Ectodermal cell (in vitro differentiated cells): ENCODE results near the gene DUS2.

Experiments used
- H3K27ac ChIP-seq: 2 replicates; pipeline ENCODE4 v1.7.0; 2013; ENCODE audit warnings: mild to moderate bottlenecking, low read depth, low read length; ENCODE audit not compliant: insufficient read depth, poor library complexity, severe bottlenecking
- H3K27me3 ChIP-seq: 2 replicates; pipeline ENCODE4 v1.7.0; 2013; ENCODE audit warnings: mild to moderate bottlenecking, low read length; ENCODE audit not compliant: insufficient read depth, control insufficient read depth, poor library complexity, severe bottlenecking
- H3K36me3 ChIP-seq: one replicate; pipeline ENCODE4 v1.7.0; 2013; ENCODE audit warnings: low read length; ENCODE audit not compliant: control insufficient read depth, insufficient read depth
- H3K4me1 ChIP-seq: one replicate; pipeline ENCODE4 v1.7.0; 2013; ENCODE audit warnings: low read length; ENCODE audit not compliant: control insufficient read depth, insufficient read depth
- H3K4me3 ChIP-seq: 2 replicates; pipeline ENCODE4 v1.7.0; 2013; ENCODE audit warnings: low read depth, low read length, control low read depth; ENCODE audit not compliant: insufficient read depth
- H3K9me3 ChIP-seq: 2 replicates; pipeline ENCODE4 v1.7.0; 2013; ENCODE audit warnings: mild to moderate bottlenecking, low read length, moderate library complexity; ENCODE audit not compliant: control insufficient read depth
- WGBS, 2 experiments: methylation state at CpG; one replicate each; pipeline ENCODE4 v1.1.7; 2013; ENCODE audit warnings: missing lambda C conversion rate in 2 of 2; 5-methylcytosine and 5-hydroxymethylcytosine counted together

DUS2 gene

DNA sequence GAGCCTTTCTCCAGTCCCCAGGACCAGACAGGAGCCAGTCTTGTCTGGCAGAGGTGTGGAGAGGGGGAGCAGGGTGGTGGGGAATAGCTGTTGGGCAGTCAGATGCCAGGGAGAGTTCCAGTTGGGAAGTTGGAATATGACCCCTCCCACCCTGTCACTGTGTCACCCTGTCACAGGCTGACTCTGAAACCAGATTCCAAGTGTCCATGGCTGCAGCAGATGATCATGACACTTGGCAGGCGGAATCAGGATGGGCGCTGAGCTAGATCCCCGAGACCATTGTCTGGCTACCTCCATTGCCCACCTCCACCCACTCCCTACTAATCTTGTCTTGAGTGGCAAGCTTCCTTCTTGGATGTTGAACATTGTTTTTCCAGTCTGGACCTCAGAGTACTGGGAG, 52.9 kb downstream of the DUS2 start:
- peaks cover 31% of the 10 kb centered on the region for H3K36me3 ChIP-seq
- 96 to 98% methylated on average over 3 of the region's 3 CpGs for WGBS, 2 experiments

DNA sequence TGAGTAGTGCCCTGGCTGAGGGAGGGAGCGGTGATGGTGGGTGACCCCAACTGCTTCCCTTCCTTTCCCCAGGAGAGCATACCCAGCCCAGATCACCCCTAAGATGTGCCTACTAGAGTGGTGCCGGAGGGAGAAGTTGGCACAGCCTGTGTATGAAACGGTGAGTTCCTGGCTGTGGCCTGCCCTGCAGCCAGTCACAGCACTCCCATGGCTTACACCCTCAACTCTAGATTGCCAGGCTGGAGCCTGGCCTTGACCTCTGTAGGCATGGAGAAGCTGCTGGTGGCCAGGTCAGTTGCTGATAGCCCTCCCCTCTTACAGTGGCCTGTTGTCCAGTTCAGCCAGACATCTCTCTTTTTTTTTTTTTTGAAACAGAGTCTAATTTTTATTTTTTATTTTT, 53.5 kb downstream of the DUS2 start:
- no peaks in the 10 kb centered on the region for H3K4me1 ChIP-seq
- no peaks in the 10 kb centered on the region for H3K27me3 ChIP-seq
- H3K9me3 ChIP-seq, result no peaks in the 10 kb centered on the region
- WGBS, 2 experiments, result 94 to 96% methylated on average over 3 of the region's 3 CpGs
- no peak overlapping the region for H3K27ac ChIP-seq
- peaks cover 28% of the 10 kb centered on the region for H3K36me3 ChIP-seq
- H3K4me3 ChIP-seq, result no peak overlapping the region

More for the DNA sequence above, 52.9 kb downstream of the DUS2 start:
- H3K4me3 ChIP-seq, result no peak overlapping the region
- no peaks in the 10 kb centered on the region for H3K9me3 ChIP-seq
- no peak overlapping the region for H3K27ac ChIP-seq
- no peaks in the 10 kb centered on the region for H3K27me3 ChIP-seq
- H3K4me1 ChIP-seq, result no peaks in the 10 kb centered on the region

DNA sequence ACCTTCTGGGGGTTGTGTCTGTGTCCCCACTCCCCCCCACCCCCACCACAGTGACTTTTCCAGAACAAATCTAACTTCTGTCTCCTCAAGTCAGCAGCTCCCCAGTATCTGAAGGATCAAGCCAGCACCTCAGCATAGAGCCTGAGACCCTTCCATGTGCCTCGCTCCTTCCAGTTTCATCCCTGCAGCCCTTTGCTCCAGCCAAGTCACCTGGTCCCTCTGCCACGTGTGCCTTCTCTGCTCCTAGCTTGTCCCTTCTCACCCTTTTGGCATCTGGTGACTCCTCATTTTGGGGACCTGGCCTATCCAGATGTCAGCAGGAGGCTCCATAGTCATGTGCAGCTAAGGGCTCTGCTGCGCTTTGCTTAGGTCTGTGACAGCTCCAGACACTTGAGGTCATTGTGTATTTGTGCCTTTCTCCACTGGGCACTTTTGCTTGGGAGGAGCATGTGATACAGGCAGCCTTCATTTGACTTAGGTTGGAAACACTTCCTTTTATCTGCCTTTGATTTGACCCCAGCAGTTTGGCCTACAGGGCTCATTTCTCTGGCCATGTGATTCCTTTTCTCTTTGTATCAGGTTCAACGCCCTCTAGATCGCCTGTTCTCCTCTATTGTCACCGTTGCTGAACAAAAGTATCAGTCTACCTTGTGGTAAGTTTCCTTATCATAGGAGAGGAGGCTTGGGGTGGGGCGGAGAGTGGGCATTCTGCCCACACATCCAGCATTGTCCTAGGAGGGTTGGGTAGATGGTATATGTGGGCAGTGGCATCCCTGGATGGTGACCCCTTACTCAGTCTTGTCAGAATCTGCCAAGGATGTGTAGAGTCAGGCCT, 55.0 kb downstream of the DUS2 start:
- H3K36me3 ChIP-seq, result peaks cover 21% of the 10 kb centered on the region
- no peak overlapping the region for H3K27ac ChIP-seq
- H3K4me1 ChIP-seq, result peaks cover 2% of the 10 kb centered on the region
- no peaks in the 10 kb centered on the region for H3K9me3 ChIP-seq
- WGBS, 2 experiments, result 94 to 96% methylated on average over 7 of the region's 7 CpGs
- H3K27me3 ChIP-seq, result no peaks in the 10 kb centered on the region
- H3K4me3 ChIP-seq, result no peak overlapping the region

DNA sequence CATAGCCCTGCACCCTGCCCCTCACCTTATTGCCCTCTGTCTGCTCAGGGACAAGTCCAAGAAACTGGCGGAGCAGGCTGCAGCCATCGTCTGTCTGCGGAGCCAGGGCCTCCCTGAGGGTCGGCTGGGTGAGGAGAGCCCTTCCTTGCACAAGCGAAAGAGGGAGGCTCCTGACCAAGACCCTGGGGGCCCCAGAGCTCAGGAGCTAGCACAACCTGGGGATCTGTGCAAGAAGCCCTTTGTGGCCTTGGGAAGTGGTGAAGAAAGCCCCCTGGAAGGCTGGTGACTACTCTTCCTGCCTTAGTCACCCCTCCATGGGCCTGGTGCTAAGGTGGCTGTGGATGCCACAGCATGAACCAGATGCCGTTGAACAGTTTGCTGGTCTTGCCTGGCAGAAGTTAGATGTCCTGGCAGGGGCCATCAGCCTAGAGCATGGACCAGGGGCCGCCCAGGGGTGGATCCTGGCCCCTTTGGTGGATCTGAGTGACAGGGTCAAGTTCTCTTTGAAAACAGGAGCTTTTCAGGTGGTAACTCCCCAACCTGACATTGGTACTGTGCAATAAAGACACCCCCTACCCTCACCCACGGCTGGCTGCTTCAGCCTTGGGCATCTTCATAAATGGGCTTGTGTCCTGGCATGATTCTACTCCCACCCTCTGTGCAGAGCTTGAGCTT, 55.8 kb downstream of the DUS2 start:
- H3K27ac ChIP-seq, result no peak overlapping the region
- peaks cover 20% of the 10 kb centered on the region for H3K36me3 ChIP-seq
- H3K4me3 ChIP-seq, result no peak overlapping the region
- 94% methylated on average over 8 of the region's 8 CpGs for WGBS, 2 experiments
- H3K4me1 ChIP-seq, result peaks cover 9% of the 10 kb centered on the region
- no peaks in the 10 kb centered on the region for H3K9me3 ChIP-seq
- H3K27me3 ChIP-seq, result no peaks in the 10 kb centered on the region

DNA sequence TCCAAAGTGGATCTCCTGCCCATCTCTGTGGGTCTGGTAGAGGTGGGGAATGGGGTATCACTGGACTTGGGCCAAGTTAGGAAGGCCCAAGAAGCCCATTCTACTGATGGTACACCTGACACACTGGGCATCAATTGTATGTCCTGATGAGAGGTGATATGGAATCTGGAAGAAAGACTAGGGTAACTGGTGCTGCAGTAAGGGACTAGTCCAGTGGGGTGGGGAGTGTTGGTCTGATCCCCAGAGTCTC, 56.2 kb downstream of the DUS2 start:
- Histone ChIP-seq H3K4me3 (no peak overlapping the region), H3K4me1 (peaks cover 14% of the 10 kb centered on the region), H3K9me3 (no peaks in the 10 kb centered on the region), H3K36me3 (peaks cover 16% of the 10 kb centered on the region), H3K27ac (no peak overlapping the region), H3K27me3 (no peaks in the 10 kb centered on the region)

DNA sequence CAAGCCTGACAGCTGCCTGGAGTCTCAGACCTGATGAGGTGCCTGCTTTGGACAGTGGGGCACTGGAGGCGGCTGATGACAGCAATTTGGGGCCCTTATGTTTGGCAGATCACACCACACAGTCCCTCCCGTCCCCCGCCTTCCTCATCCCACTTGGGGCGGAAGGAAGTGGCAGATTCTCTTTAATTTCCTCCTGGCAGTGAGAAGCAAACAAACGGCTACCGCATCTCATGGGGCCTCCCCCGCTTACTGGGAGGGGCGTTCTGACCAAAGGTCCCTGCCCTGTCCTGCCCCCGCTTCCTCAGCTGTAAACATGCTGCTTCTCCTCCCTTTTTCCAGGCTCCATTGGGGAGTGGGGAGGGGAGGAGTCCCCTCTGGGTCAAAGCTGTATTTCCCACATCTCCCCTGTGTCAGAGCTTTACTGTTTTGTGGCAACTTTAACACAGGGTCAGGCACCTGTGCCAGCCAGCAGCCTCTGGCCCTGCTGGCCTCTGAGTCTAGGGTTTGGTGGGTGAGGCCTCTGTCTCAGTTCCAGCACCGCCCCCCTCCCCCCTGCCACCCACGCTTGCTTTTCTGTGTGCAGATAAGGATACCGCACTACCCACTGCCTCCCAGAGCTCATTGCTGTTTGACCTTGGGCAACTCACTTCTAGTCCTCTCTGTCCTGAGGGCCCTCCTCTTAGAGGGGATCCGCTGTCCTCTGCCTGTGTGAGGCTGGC, 56.7 kb downstream of the DUS2 start:
- H3K36me3 ChIP-seq, result peaks cover 13% of the 10 kb centered on the region
- no peaks in the 10 kb centered on the region for H3K9me3 ChIP-seq
- H3K4me1 ChIP-seq, result peaks cover 14% of the 10 kb centered on the region
- H3K27ac ChIP-seq, result no peak overlapping the region
- 88 to 92% methylated on average over 13 of the region's 13 CpGs for WGBS, 2 experiments
- H3K27me3 ChIP-seq, result no peaks in the 10 kb centered on the region
- no peak overlapping the region for H3K4me3 ChIP-seq

DNA sequence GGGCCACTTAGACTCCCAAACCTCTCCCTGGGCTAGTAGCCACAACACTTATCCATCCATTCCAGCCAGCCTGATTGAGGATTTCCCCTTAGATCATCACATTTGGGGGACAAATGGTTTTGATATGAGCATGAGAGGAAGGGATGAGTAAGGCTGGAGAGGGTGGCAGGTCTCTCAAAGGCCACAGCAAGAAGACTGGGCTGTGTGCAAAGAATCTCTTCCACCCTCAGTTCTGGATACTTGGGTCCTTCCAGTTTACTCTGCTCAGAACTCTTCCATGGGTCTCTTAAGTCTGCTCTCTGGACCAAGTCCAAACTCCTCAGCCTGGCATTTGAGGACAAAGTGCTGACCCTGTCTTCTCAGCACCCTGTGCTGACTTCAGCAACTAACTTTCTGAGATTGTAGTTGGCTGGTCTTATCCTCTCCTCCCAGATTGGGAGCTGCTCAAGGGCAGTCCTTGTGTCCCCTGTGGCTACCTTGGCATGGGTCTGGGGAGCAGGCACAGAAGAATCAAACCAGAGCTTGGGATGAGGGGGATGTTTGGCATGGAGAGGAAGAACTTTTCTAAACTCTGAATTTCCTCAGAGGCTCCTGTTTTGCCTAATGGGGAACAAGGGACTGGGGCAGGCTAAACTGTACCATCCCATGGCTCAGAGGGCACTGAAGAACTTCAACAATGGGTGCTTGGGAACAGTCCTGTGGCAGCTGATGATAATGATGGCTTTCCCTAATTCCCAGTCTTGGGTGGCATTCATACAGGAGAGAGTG, 59.0 kb downstream of the DUS2 start:
- Histone ChIP-seq H3K4me3 (no peak overlapping the region), H3K9me3 (no peaks in the 10 kb centered on the region), H3K27ac (no peak overlapping the region), H3K27me3 (no peaks in the 10 kb centered on the region), H3K36me3 (no peaks in the 10 kb centered on the region), H3K4me1 (peaks cover 17% of the 10 kb centered on the region)

DNA sequence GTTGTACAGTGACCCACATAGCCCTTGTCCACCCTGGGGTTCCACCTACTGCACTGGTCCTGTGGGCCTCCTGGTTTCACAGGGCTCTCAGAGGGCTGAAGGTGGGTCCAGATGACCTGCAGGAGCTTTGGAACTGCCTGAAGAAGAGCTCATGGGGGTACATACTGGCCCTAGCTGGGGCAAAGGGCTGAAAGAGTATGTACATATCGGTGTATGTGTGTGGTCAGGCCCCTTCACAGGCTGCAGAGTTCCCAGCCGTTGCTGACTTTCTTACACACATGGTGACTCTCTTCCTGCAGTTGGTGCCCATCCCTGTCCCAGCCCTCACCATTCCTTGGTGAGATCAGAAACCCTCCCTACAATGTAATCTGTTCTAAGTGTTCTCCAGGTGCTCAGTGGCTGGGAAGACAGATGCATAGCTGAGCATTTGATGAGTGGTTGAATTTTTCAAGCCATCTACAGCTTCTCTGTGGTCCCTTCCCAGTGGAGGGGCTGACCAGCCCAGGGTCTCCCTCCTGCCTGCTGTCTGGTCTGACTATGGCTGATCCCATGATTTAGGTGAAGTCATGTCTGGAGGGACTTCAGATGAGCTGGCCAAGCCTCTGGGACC, 59.6 kb downstream of the DUS2 start:
- Histone ChIP-seq H3K4me3 (no peak overlapping the region), H3K9me3 (no peaks in the 10 kb centered on the region), H3K27ac (no peak overlapping the region), H3K27me3 (no peaks in the 10 kb centered on the region), H3K36me3 (no peaks in the 10 kb centered on the region), H3K4me1 (peaks cover 17% of the 10 kb centered on the region)
- 90 to 93% methylated on average over 2 of the region's 2 CpGs for WGBS, 2 experiments

DNA sequence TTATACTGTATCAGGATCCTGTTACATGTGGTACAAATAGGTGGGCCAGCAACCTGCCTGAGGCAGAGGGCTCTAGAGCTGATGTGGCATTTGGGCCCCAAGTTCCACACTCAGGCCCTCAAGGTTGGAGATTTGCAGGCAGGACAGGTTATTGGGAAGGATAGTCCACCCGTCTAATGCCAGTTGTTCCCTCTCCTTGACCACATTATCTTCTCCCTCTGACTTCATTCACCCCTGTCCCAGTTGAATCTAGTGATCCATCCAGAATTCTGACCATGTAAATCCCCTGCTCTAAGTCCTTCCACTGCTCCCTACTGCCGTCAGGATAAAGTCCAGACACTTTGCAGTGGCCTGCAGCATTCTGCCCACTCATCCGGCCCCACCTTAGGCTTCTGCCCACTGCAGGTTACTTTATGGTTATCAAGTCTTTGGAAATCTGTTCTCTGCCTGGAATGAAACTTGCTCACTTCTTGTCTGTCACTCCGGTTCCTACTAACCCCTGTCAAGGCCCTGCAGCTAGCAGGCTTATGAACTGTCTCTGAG, 60.2 kb downstream of the DUS2 start:
- no peaks in the 10 kb centered on the region for H3K36me3 ChIP-seq
- H3K27ac ChIP-seq, result no peak overlapping the region
- H3K4me1 ChIP-seq, result peaks cover 17% of the 10 kb centered on the region
- H3K27me3 ChIP-seq, result no peaks in the 10 kb centered on the region
- 90 to 93% methylated on average over 4 of the region's 4 CpGs for WGBS, 2 experiments
- H3K4me3 ChIP-seq, result no peak overlapping the region
- H3K9me3 ChIP-seq, result no peaks in the 10 kb centered on the region
